GM23248 (cell line): ENCODE data around the gene PARVB. TPM values are rescaled to one million over a fixed set of nuclear protein-coding genes. Genes with fewer than 3 reads are reported as not detected.

Experiments
- DNase-seq: peaks from one replicate; pipeline ENCODE4 v3.0.0-alpha.2; 2015
- H2AFZ ChIP-seq: fragments of 200-600 bp; sonication (generic); 2 replicates; pipeline ENCODE4 v1.6.1; 2016; ENCODE audit warnings: antibody characterized with exemption
- H3F3A ChIP-seq: fragments of 200-600 bp; sonication (generic); 2 replicates; pipeline ENCODE4 v1.6.1; 2016; ENCODE audit warnings: mild to moderate bottlenecking, antibody characterized with exemption, mixed run types; ENCODE audit not compliant: insufficient read depth
- H3K27ac ChIP-seq: fragments of 200-600 bp; sonication (generic); 2 replicates; pipeline ENCODE4 v1.5.1; 2016; ENCODE audit warnings: mild to moderate bottlenecking
- H3K27me3 ChIP-seq: fragments of 200-600 bp; sonication (generic); replicated peaks from 2 replicates; pipeline ENCODE4 v1.6.1; 2016; ENCODE audit warnings: mild to moderate bottlenecking; ENCODE audit not compliant: insufficient read depth
- H3K36me3 ChIP-seq: fragments of 200-600 bp; sonication (generic); 2 replicates; pipeline ENCODE4 v1.6.1; 2016; ENCODE audit warnings: low read depth, mild to moderate bottlenecking
- H3K4me1 ChIP-seq: fragments of 200-600 bp; sonication (generic); 2 replicates; pipeline ENCODE4 v1.6.1; 2016; ENCODE audit warnings: mild to moderate bottlenecking; ENCODE audit not compliant: insufficient read depth
- H3K4me2 ChIP-seq: fragments of 200-600 bp; sonication (generic); one replicate; pipeline ENCODE4 v1.6.1; 2016; ENCODE audit warnings: mild to moderate bottlenecking; ENCODE audit not compliant: unreplicated experiment
- H3K4me3 ChIP-seq: fragments of 200-600 bp; sonication (generic); 2 replicates; pipeline ENCODE4 v1.5.1; 2016; ENCODE audit warnings: mild to moderate bottlenecking
- H3K79me2 ChIP-seq: fragments of 200-600 bp; sonication (generic); 2 replicates; pipeline ENCODE4 v1.6.1; 2016; ENCODE audit warnings: mild to moderate bottlenecking; ENCODE audit not compliant: insufficient read depth
- H3K9ac ChIP-seq: fragments of 200-600 bp; sonication (generic); 2 replicates; pipeline ENCODE4 v1.6.1; 2016; ENCODE audit warnings: mild to moderate bottlenecking
- H3K9me2 ChIP-seq: fragments of 200-600 bp; sonication (generic); 2 replicates; pipeline ENCODE4 v1.6.1; 2016; ENCODE audit warnings: mixed run types, mild to moderate bottlenecking, moderate library complexity; ENCODE audit not compliant: insufficient read depth
- H3K9me3 ChIP-seq: fragments of 200-600 bp; sonication (generic); one replicate; pipeline ENCODE4 v1.6.1; 2017; ENCODE audit warnings: low read depth
- H4K20me1 ChIP-seq: fragments of 200-600 bp; sonication (generic); 2 replicates; pipeline ENCODE4 v1.6.0; 2016; ENCODE audit not compliant: insufficient read depth
- EZH2 ChIP-seq: fragments of 200-600 bp; sonication (generic); IDR thresholded peaks from 2 replicates; pipeline ENCODE4 v1.6.1; 2018; ENCODE audit warnings: antibody characterized with exemption, mild to moderate bottlenecking; ENCODE audit not compliant: insufficient read depth, poor library complexity, severe bottlenecking
- EZH2phosphoT487 ChIP-seq: fragments of 200-600 bp; sonication (generic); IDR thresholded peaks from 2 replicates; pipeline ENCODE4 v1.6.1; 2018; ENCODE audit warnings: antibody characterized with exemption, moderate library complexity, mild to moderate bottlenecking, low read depth; ENCODE audit not compliant: insufficient read depth
- WGBS, 2 experiments: methylation state at CpG; one replicate each; pipeline ENCODE4 v1.1.6; 2015 to 2017; ENCODE audit warnings: low lambda C conversion rate in 2 of 2, low coverage in 1 of 2; ENCODE audit errors: missing lambda C conversion rate in 2 of 2; 5-methylcytosine and 5-hydroxymethylcytosine counted together
- in situ Hi-C: fragments of 300-500 bp; cut with MboI; formaldehyde crosslinking; loops from 2 replicates; pipeline ENCODE4 v1.15.0; 2020
- polyA plus RNA-seq: library from polyadenylated mRNA; unstranded; fragments of >200 nt; fragmentation: Nextera tagmentation; extraction: Ambion mirVana; gene quantifications from 2 replicates; pipeline ENCODE4 v1.2.1, GENCODE V29; 2016
- total RNA-seq: library from RNA; depleted of rRNA; stranded (reverse); fragments of >200 nt; shearing (Covaris generic); gene quantifications from 2 replicates; pipeline ENCODE4 v1.2.3, GENCODE V29; 2014

PARVB gene
- total and polyA plus RNA-seq, 2 experiments from 2014 or later, result 52.6 to 141 TPM

- H3K9ac ChIP-seq, result no peak overlapping the region
- no peak for DNase-seq
- no peak overlapping the region for H3K4me2 ChIP-seq
- in situ Hi-C loops, result no loop called here
- H3K4me1 ChIP-seq, result no peaks in the 10 kb centered on the region
- H3K9me3 ChIP-seq, result no peaks in the 10 kb centered on the region
- TF ChIP-seq EZH2, result no peak
- TF ChIP-seq EZH2phosphoT487, result no peak
- no peaks in the 10 kb centered on the region for H3K36me3 ChIP-seq
- WGBS, 2 experiments, result 90 to 91% methylated on average over 5 of the region's 5 CpGs
- H3K27me3 ChIP-seq, result no peaks in the 10 kb centered on the region
- peaks cover 97% of the 10 kb centered on the region for H3K79me2 ChIP-seq
- no peaks in the 10 kb centered on the region for H4K20me1 ChIP-seq
- no peak overlapping the region for H3K4me3 ChIP-seq
- H3F3A ChIP-seq, result no peaks in the 10 kb centered on the region
- H3K27ac ChIP-seq, result no peak overlapping the region
- no peaks in the 10 kb centered on the region for H3K9me2 ChIP-seq
- H2AFZ ChIP-seq, result no peak overlapping the region
Measured at GRCh38 chr22:44070029-44070428, 45.9 kb downstream of the PARVB start.

- in situ Hi-C loops, result no loop called here
- no peaks in the 10 kb centered on the region for H4K20me1 ChIP-seq
Measured at GRCh38 chr22:44071781-44072326, 47.8 kb downstream of the PARVB start.

GRCh38 chr22:44074337-44074984 lies 50.4 kb downstream of the PARVB start:
- Histone ChIP-seq H3K27me3 (no peaks in the 10 kb centered on the region), H3K79me2 (peaks cover 90% of the 10 kb centered on the region), H3K36me3 (no peaks in the 10 kb centered on the region), H3K9ac (no peak overlapping the region), H3K4me3 (no peak overlapping the region), H3K4me2 (no peak overlapping the region), H2AFZ (no peak overlapping the region), H3F3A (no peaks in the 10 kb centered on the region), H4K20me1 (no peaks in the 10 kb centered on the region), H3K9me2 (no peaks in the 10 kb centered on the region), H3K27ac (no peak overlapping the region), H3K4me1 (no peaks in the 10 kb centered on the region), H3K9me3 (no peaks in the 10 kb centered on the region)
- TF ChIP-seq EZH2 (no peak), EZH2phosphoT487 (no peak)
- in situ Hi-C loops, result no loop called here
- DNase-seq, result no peak
- 85 to 87% methylated on average over 11 of the region's 11 CpGs for WGBS, 2 experiments

More at GRCh38 chr22:44071781-44072326, 47.8 kb downstream of the PARVB start:
- Histone ChIP-seq H3K4me2 (no peak overlapping the region), H2AFZ (no peak overlapping the region), H3K9me3 (no peaks in the 10 kb centered on the region), H3K79me2 (peaks cover 94% of the 10 kb centered on the region), H3K27me3 (no peaks in the 10 kb centered on the region), H3K9ac (no peak overlapping the region), H3K4me1 (no peaks in the 10 kb centered on the region), H3F3A (no peaks in the 10 kb centered on the region), H3K9me2 (no peaks in the 10 kb centered on the region), H3K27ac (no peak overlapping the region), H3K36me3 (no peaks in the 10 kb centered on the region), H3K4me3 (no peak overlapping the region)
- WGBS, 2 experiments, result 46% methylated on average over 14 of the region's 14 CpGs
- TF ChIP-seq EZH2phosphoT487, result no peak
- TF ChIP-seq EZH2, result no peak
- DNase-seq, result peak; percentile 26

GRCh38 chr22:44075022-44075421 lies 50.9 kb downstream of the PARVB start:
- in situ Hi-C loops, result no loop called here
- H4K20me1 ChIP-seq, result no peaks in the 10 kb centered on the region

More at GRCh38 chr22:44075022-44075421, 50.9 kb downstream of the PARVB start:
- DNase-seq, result no peak
- no peaks in the 10 kb centered on the region for H3K4me1 ChIP-seq
- peaks cover 84% of the 10 kb centered on the region for H3K79me2 ChIP-seq
- no peak overlapping the region for H3K4me2 ChIP-seq
- no peaks in the 10 kb centered on the region for H3K27me3 ChIP-seq
- TF ChIP-seq EZH2 (no peak), EZH2phosphoT487 (no peak)
- no peak overlapping the region for H3K4me3 ChIP-seq
- no peak overlapping the region for H3K27ac ChIP-seq
- H3K9me3 ChIP-seq, result no peaks in the 10 kb centered on the region
- 91 to 93% methylated on average over 11 to 12 of the region's 12 CpGs for WGBS, 2 experiments
- H2AFZ ChIP-seq, result no peak overlapping the region
- no peaks in the 10 kb centered on the region for H3K9me2 ChIP-seq
- H3F3A ChIP-seq, result no peaks in the 10 kb centered on the region
- H3K36me3 ChIP-seq, result no peaks in the 10 kb centered on the region
- no peak overlapping the region for H3K9ac ChIP-seq
